PC-9 (cell line): ENCODE data around the gene SLC35F6. TPM values are rescaled to one million over a fixed set of nuclear protein-coding genes. Genes with fewer than 3 reads are reported as not detected.

Experiments
- BruUV-seq: library from RNA; stranded (reverse); fragments of 400-500 nt; replicated peaks from 2 replicates; lab custom pipeline; 2021; lab: Mats Ljungman, UMichigan
- CTCF ChIA-PET: fragments of 300-600 bp; sonication (Branson Sonifier 250); formaldehyde crosslinking; loops from one replicate; lab custom pipeline; 2022; ENCODE audit warnings: antibody characterized with exemption; lab: Charles Lee
- POLR2A ChIA-PET: fragments of 300-600 bp; sonication (Branson Sonifier 250); formaldehyde crosslinking; loops from one replicate; lab custom pipeline; 2022; ENCODE audit warnings: antibody characterized with exemption; ENCODE audit not compliant: unreplicated experiment; lab: Charles Lee
- DNase-seq, 2 experiments: peaks; one replicate each; pipeline versions ENCODE4 v3.0.0 to v3.0.0-alpha.2; 2015 to 2022; ENCODE audit warnings: mixed read lengths in 1 of 2
- H2AFZ ChIP-seq: fragments of 200-600 bp; sonication (generic); 2 replicates; pipeline ENCODE4 v1.8.1; 2017; ENCODE audit warnings: antibody characterized with exemption
- H3F3A ChIP-seq: fragments of 200-600 bp; sonication (generic); 2 replicates; pipeline ENCODE4 v1.8.1; 2017; ENCODE audit warnings: antibody characterized with exemption, mild to moderate bottlenecking, low read depth; ENCODE audit not compliant: insufficient read depth
- H3K27ac ChIP-seq: fragments of 200-600 bp; sonication (generic); 2 replicates; pipeline ENCODE4 v1.6.1; 2016; ENCODE audit warnings: mixed run types
- H3K27me3 ChIP-seq: fragments of 200-600 bp; sonication (generic); 2 replicates; pipeline ENCODE4 v1.6.1; 2016; ENCODE audit warnings: low read depth, mixed run types; ENCODE audit not compliant: insufficient read depth
- H3K36me3 ChIP-seq: fragments of 200-600 bp; sonication (generic); 2 replicates; pipeline ENCODE4 v1.6.1; 2016; ENCODE audit warnings: low read depth, mixed run types
- H3K4me1 ChIP-seq: fragments of 200-600 bp; sonication (generic); replicated peaks from 2 replicates; pipeline ENCODE4 v1.6.1; 2016; ENCODE audit warnings: mixed run types; ENCODE audit not compliant: insufficient read depth
- H3K4me2 ChIP-seq: fragments of 200-600 bp; sonication (generic); 2 replicates; pipeline ENCODE4 v1.6.1; 2017; ENCODE audit warnings: mixed run types
- H3K4me3 ChIP-seq: fragments of 200-600 bp; sonication (generic); 2 replicates; pipeline ENCODE4 v1.6.1; 2016; ENCODE audit warnings: mixed run types
- H3K79me2 ChIP-seq: fragments of 200-600 bp; sonication (generic); 2 replicates; pipeline ENCODE4 v1.6.1; 2017; ENCODE audit warnings: low read depth, mixed run types
- H3K9me2 ChIP-seq: fragments of 200-600 bp; sonication (generic); 2 replicates; pipeline ENCODE4 v1.8.1; 2017; ENCODE audit warnings: mild to moderate bottlenecking; ENCODE audit not compliant: insufficient read depth
- H3K9me3 ChIP-seq: fragments of 200-600 bp; sonication (generic); 2 replicates; pipeline ENCODE4 v1.8.1; 2016; ENCODE audit warnings: low read depth; ENCODE audit not compliant: insufficient read depth
- H4K20me1 ChIP-seq: fragments of 200-600 bp; sonication (generic); 2 replicates; pipeline ENCODE4 v1.8.1; 2017; ENCODE audit not compliant: insufficient read depth
- EZH2 ChIP-seq: fragments of 200-600 bp; sonication (generic); IDR thresholded peaks from 2 replicates; pipeline ENCODE4 v1.8.0; 2017; ENCODE audit warnings: antibody characterized with exemption, low read depth
- intact Hi-C: fragments of 100-400 bp; cut with micrococcal nuclease; formaldehyde crosslinking; loops from one replicate; pipeline ENCODE4 v1.10.0; 2022; ENCODE audit not compliant: unreplicated experiment
- total RNA-seq: library from RNA; stranded (reverse); gene quantifications from 2 replicates; pipeline ENCODE4 v1.2.3, GENCODE V29; 2021
- TF ChIP-seq, protein P1 (sequence below): fragments of 200-600 bp; sonication (generic); conservative IDR thresholded peaks from 2 replicates; pipeline ENCODE4 v1.6.1; 2017; ENCODE audit warnings: mixed run types, antibody characterized with exemption, mild to moderate bottlenecking, moderate library complexity

Gene SLC35F6
- total RNA-seq, 1 experiment from 2014 or later: 39.1 TPM

DNA sequence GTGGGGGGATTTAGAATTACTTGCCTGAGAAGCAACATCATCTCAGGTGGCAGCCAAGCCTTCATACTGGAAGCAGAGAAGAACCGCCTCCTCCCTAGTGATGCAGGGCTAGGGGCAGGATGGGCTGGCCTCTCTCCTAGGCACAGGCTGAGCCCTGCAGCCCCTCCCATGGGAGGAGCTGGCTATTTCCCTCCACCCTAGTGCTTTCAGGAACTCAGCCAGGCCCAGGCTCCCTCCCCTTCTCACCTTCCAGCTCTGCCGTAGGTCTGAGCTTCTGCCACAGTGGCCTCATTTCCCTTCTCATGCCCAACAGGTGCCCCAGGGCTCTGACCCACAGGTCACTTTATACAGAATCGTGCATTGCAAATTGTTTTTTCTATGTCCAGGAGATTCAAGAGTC lies 52.8 kb downstream of the SLC35F6 start:
- DNase-seq: peak; percentile 51 to 53
- Histone ChIP-seq H3K4me2 (no peak overlapping the region), H3K36me3 (no peaks in the 10 kb centered on the region), H3K4me3 (no peak overlapping the region), H4K20me1 (no peaks in the 10 kb centered on the region), H3F3A (no peaks in the 10 kb centered on the region), H2AFZ (no peak overlapping the region), H3K9me2 (no peaks in the 10 kb centered on the region), H3K9me3 (no peaks in the 10 kb centered on the region), H3K4me1 (no peaks in the 10 kb centered on the region), H3K27ac (no peak overlapping the region), H3K27me3 (no peaks in the 10 kb centered on the region; the same call in 1 of the 2 replicates), H3K79me2 (no peaks in the 10 kb centered on the region)
- ChIA-PET CTCF (interaction anchor here (0.6 to 0.7 kb wide), 2 partner anchors 28 to 160 kb away, joined by 3 to 9 read pairs; no protein-coding TSS in a partner anchor), POLR2A (interaction anchor here (0.7 kb wide), 1 partner anchor 25 kb away, joined by 10 read pairs; no protein-coding TSS in a partner anchor)
- no peak for TF ChIP-seq EZH2
- TF ChIP-seq, protein P1, sequence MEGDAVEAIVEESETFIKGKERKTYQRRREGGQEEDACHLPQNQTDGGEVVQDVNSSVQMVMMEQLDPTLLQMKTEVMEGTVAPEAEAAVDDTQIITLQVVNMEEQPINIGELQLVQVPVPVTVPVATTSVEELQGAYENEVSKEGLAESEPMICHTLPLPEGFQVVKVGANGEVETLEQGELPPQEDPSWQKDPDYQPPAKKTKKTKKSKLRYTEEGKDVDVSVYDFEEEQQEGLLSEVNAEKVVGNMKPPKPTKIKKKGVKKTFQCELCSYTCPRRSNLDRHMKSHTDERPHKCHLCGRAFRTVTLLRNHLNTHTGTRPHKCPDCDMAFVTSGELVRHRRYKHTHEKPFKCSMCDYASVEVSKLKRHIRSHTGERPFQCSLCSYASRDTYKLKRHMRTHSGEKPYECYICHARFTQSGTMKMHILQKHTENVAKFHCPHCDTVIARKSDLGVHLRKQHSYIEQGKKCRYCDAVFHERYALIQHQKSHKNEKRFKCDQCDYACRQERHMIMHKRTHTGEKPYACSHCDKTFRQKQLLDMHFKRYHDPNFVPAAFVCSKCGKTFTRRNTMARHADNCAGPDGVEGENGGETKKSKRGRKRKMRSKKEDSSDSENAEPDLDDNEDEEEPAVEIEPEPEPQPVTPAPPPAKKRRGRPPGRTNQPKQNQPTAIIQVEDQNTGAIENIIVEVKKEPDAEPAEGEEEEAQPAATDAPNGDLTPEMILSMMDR: no peak
- intact Hi-C loops: no loop called here
- no TSS peak for BruUV-seq

DNA sequence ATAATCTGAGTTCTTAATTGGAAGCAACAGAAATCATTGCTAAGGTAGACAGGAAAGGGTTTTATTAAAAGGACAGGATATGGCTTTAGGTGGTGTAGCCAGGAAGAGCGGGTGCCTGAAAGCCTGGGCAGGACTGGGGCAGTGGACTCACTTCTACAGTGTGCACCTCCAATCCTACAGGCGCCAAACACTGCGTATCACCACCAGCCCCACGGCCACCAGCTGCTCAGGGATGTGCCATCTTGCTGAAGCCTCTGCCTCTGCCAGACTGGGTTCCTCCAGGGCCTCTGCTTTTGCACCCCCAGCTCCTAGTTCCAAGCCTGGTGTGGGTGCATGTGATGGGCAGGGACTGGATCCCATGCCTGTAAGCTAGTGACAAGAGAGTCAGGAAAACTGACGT lies 54.2 kb downstream of the SLC35F6 start:
- Histone ChIP-seq H3K4me2 (no peak overlapping the region), H3K9me2 (no peaks in the 10 kb centered on the region), H3K27ac (no peak overlapping the region), H4K20me1 (no peaks in the 10 kb centered on the region), H3K9me3 (no peaks in the 10 kb centered on the region), H3K4me1 (no peaks in the 10 kb centered on the region), H2AFZ (no peak overlapping the region), H3K4me3 (no peak overlapping the region), H3K36me3 (no peaks in the 10 kb centered on the region), H3K27me3 (no peaks in the 10 kb centered on the region; the same call in 1 of the 2 replicates), H3K79me2 (no peaks in the 10 kb centered on the region), H3F3A (no peaks in the 10 kb centered on the region)
- BruUV-seq: no TSS peak
- no peak for DNase-seq
- TF ChIP-seq EZH2: no peak
- TF ChIP-seq, protein P1: no peak
- POLR2A ChIA-PET: no interaction called here
- CTCF ChIA-PET: no interaction called here
- intact Hi-C loops: no loop called here

DNA sequence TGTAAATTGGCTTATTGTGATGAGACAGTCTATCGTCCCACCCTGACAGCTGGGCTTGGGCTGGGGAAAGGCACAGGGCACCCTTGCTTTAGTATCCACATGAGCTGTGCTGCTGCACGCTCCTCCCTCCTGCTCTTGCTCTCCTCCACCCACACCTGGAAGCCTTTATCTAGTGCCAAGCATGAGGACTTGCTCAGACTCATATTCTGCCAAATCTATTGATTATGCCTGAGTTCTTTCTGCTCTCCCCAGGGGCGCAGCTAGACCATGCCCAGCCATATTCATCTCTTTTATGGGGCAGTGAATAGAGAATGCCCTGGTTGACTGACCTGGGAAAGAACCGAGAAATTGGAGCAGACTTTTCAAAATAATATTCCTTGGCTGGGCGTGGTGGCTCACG lies 54.9 kb downstream of the SLC35F6 start:
- H3K9me3 ChIP-seq: no peaks in the 10 kb centered on the region
- H3K79me2 ChIP-seq: no peaks in the 10 kb centered on the region
- ChIA-PET POLR2A (interaction anchor here (0.6 kb wide), 1 partner anchor 276 kb away, joined by 3 read pairs; no protein-coding TSS in a partner anchor), CTCF (interaction anchor here (0.5 kb wide), 1 partner anchor 285 kb away, joined by 3 read pairs; no protein-coding TSS in a partner anchor)
- no peak overlapping the region for H3K4me3 ChIP-seq
- H3F3A ChIP-seq: no peaks in the 10 kb centered on the region
- H3K27me3 ChIP-seq: no peaks in the 10 kb centered on the region; the same call in 1 of the 2 replicates
- H2AFZ ChIP-seq: no peak overlapping the region
- TF ChIP-seq EZH2: no peak
- TF ChIP-seq, protein P1: no peak
- no peak overlapping the region for H3K4me2 ChIP-seq
- no peaks in the 10 kb centered on the region for H4K20me1 ChIP-seq
- no peak overlapping the region for H3K27ac ChIP-seq
- no peaks in the 10 kb centered on the region for H3K9me2 ChIP-seq
- no peaks in the 10 kb centered on the region for H3K4me1 ChIP-seq
- no TSS peak for BruUV-seq
- no peak for DNase-seq
- no peaks in the 10 kb centered on the region for H3K36me3 ChIP-seq
- intact Hi-C loops: no loop called here
